GM20431 (cell line): ENCODE data around the gene PRADC1.

Experiments
- in situ Hi-C: fragments of 300-500 bp; cut with MseI, MboI; formaldehyde crosslinking; loops from one replicate; pipeline ENCODE4 v1.15.0; 2020; ENCODE audit warnings: low sequenced_read_pairs; ENCODE audit not compliant: unreplicated experiment

The PRADC1 gene

DNA sequence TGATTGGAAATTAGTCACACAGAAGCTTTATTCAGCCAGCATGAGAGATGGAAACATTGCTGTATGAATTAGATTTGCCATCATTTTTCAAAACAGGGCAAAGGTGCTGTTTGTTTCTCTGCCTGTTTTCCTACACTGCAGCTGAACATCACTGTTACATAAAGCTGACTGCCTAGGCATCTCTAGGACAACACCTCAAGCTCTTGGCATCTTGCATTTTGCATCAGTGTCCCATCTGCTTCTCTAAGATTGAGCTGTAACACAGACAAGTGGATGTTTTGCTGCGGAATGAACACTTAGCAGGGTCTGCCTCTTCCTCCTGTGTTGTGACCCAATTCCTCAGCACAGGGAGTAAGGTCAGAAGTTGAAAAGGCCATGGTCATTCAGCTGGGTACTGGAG lies 5.9 kb upstream of the PRADC1 start:
- in situ Hi-C loops, result no loop called here

DNA sequence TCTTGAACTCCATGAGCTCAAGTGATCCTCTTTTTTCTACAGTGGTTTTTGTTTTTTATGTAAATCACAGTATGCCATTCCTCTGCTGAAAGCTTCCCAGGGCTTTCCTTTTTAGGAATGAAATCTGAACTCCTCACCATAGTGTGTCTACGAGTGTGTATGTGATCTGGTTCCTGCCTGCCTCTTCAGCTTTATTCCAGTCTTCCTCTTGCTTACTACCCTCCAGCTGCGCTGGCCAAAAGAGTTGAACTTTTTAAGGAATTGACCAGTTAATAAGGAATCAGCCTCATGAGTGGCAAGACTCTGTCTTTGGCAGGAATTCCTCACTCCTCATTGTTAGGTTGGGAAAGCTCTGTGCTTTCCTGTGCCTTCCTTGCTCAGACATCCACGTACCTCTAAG lies 5.1 kb upstream of the PRADC1 start:
- in situ Hi-C loops, result no loop called here

DNA sequence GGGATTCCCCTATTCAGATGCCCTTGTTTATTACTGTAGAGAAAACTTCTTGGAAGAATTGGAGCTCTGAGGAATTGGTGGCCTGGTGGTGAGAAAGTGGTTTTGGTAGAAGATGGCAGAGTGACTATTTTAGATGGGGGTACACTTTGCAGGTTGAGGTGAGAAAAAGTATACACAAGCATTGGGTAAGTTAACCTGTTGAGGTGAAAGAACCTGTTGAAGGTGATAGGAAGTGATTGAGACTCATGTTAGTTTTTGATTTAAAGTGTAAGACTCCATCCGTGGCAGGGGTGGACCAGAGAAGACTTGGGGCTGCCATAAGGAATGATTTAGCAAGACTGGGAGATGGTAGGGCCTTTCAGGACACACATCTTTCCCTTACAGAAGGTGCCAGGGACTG lies 4.1 kb upstream of the PRADC1 start:
- in situ Hi-C loops, result no loop called here

DNA sequence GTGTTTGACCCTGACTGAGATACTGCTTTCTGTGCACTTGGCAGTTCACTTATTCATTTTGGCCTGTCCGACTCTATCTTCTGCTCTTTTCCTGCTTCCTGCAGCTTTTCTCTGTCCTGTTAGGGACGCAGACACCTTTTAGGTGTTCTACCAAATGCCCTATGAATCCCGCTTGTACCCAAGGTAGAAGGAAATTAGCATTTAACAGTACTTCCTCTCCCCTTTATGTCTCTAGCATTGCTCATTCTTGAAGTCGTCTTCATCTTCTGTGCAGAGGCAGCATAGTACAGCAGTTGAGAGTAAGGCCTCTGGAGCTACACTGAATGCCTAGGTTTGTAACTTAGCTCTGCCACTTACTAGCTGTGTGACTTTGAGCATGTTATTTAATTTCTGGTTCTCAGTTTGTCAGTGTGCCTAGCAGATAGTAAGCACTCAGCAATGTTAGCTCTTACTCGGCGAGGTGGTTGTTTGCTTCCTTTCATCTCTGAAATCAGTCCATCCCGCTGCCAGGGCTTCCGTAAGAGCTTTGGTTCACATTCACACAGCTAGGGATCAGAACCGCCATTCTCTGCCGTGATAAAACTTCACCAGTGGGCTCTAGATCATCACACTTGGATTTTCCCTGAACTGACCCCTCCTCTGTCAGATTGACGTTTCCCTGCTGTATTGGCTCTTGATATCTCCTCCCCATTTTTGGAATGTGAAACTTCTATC lies 2.4 kb upstream of the PRADC1 start:
- in situ Hi-C loops, result no loop called here

DNA sequence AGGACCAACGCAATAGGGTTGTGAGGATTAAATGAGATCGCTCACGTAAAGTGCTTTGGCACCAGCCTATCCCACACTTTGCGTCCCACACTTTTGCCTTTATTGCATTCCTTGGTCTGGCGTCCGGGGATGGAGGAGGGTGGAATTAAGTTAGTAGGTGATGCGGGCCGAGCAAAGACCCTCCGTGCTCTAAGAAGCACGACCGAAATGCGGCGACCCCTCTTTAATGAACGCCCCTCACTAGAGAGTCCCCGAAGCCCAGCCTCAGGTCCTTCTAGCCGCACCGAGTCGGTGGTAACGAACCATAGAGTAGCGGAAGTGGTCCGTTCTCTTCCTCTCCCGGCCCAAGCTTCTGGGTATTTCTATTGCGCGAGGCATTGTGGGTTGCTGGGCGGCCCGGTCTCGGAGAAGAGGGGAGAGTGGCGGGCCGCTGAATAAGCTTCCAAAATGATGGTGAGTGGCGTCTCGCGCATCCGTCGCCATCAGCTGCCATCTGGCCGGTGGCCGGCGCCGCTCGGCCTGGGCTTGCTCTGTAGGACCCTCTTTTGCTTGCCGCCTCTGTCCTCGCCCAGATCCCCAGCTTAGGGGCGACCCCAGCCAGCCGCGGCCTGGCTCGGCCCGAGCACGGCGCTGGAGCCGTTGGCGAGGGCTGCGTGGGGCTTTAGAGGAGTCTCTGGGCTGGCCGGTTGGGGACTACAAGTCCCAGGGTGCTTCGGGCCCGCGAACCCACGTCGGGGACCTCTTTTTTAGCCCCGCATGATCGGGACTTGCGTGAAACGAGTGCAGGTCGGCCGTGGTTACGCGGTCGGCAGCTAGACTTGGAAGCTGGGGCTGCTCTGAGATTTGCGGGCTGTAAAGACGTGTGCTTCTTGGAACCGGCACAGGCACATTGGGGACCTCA lies 1.1 kb upstream of the PRADC1 start, which contains the start of gene CCT7:
TSS of gene CCT7 (plus strand) at position 377 of the 901 bp plus-strand sequence. CDS start at position 448, 71 bp downstream.
- in situ Hi-C loops, result no loop called here

DNA sequence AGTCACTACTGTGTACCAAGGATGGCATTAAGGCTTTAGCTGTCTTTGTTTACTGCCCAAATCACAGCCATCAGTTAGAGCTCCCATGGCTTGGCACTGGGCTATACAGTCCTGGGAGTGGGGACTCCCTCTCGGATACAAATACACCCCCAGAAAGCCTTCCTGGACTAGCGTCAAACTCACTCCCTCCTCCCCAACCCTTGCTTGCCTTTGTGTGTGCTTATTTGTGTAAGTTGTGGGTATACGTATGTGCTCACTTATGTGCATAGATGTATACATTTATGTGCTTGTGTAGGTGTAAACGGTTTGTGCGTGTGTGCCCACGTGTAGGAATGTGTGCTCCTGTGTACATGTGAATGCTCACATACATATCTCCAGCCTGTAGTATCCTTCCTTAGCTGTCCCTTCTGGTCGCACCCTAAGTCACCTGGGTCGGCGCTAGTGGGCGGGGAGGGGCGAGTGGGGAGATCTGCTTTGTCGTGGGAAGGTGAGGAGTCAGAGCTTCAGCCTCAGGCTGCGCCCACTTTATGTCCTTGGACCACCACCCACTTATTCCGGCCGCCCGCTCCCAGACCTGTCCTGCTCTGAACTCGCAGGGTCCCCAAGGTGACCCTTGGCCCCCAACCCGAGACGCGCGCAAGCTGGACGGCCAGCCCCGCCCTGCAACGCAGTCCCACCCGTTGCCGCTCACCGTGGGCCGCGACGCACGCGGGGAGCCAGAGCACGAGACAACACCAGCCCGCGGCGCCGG lies 461 bp downstream of the PRADC1 start:
- in situ Hi-C loops, result no loop called here

DNA sequence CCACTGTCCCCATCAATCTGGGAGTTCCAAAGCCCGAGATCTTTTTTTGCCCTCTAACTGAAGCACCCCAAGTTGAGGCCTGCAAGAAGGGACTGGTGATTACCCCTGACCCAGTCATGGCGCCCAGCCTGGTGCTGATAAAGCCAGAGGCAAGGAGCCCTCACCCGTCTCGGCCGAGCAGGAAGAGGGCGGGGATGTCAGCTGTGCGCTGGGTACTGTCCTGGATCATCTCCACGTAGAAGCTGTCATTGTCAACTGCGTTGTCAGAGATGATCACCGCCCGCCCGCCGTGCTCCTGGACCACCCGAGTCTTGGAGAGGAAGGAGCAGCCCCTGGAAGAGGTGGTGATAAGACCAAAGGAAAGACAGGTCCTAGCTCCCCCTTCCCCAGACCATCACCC lies 4.4 kb downstream of the PRADC1 start:
- in situ Hi-C loops, result no loop called here

DNA sequence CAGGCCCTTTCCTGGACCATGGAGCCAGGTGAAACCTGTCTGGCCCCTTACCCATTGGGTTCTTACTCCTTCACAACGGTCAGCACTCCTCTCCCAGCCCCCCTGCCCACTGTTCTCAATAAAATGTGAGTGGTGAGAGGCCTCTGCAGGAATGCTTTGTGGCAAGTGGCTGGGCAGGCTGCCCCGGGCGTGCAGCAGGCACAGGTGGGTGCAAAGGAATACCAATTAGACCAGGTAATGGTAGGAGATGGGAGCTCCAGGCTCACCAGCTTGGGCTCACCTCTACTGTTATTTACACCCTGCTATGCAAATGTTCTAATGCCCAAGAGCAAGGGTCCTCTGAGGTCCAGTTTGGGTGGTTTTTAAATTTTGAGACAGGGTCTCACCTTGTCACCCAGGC lies 6.0 kb downstream of the PRADC1 start:
- in situ Hi-C loops, result no loop called here

DNA sequence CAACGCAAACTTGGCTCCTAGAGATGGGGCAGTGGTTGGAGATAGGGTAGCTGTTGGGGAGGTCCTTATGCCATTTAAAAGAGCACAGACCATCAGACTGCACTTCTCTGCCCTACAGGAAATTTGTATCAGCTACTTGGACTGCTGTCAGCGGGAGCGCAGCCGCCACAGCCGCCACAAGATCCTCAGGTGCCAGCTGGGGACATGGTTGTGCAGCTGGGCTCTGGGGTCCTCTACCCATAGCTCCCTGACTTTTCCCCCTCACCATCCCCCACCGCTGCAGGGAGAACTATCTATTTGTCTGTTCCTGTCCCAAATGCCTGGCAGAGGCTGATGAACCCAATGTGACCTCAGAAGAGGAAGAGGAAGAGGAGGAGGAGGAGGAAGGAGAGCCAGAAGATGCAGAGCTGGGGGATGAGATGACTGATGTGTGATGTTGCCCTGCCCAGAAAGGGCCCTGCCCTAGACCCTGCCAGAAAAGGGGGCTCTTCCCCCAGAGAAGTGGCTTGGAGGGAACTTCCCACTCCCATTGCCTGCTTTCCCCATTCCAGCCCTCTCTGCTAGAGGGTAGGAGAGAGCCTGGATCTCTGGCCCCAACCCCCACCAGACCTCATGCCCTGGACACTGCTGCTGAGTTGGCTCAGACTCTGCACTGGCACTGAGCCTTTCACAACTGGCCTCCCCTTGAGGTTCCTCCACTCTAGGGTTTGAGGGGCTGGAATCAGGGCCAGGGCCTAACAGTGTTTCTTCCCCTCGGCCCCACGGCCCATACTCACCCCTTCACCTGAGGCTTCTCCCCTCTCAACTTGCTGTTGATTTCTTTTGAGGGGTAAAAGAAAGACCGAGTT lies 7.3 kb downstream of the PRADC1 start:
- in situ Hi-C loops, result no loop called here

DNA sequence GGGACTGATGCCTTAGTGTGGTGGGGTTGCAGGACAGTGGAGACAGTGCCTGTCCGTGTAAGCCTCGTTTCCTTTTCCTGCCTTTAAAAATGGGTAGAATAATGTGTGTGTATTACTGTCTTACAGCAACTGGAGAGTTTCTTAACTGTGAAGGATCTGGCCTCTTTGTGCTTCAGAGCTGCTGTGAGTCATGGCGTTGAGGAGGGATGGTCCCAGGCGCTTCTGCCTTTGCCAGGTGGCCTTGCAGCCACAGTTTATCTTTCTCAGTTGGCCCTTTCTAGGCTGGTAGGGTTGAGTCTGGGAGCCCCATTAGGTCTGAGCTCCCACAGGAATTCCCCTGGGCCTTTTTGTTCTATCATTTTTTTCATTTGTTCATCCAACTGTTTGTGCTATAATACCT lies 9.2 kb downstream of the PRADC1 start:
- in situ Hi-C loops, result no loop called here

DNA sequence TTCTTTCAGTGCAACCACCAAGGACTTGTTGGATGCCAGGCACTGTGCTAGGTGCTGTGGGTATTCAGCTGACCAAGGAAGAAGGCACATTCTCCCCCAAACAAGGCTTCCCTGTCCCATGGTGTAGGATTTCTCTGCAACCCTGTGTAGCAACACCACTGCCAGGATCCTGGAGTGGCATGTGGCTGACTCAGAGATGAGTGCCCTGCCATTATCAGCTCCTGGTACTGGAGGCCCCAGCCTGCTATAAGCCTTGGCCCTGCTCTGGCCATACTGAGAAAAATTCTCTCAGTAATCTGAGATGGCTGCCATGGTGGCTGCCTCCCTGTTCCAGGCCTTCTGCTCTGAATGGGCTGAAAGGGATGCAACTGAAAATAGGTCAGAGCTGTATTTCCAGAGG lies 14.7 kb downstream of the PRADC1 start:
- in situ Hi-C loops, result no loop called here

DNA sequence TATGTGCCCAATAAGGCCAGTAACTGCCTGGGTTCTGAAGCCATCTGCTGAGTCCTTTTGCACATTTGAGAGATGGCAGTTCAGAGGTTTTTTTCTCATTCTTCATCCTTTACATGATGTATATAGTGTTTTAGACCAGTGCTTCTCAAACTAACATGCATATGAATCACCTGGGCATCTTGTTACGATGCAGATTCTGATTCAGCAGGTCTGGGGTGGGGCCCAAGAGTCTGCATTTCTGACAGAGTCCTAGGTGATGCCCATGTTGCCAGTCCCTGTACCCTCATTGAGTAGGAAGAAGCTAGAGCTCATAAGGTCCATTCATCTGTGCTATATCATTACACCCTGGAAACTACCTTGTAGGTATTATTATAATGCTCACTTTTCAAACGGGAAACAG lies 15.2 kb downstream of the PRADC1 start:
- in situ Hi-C loops, result no loop called here

DNA sequence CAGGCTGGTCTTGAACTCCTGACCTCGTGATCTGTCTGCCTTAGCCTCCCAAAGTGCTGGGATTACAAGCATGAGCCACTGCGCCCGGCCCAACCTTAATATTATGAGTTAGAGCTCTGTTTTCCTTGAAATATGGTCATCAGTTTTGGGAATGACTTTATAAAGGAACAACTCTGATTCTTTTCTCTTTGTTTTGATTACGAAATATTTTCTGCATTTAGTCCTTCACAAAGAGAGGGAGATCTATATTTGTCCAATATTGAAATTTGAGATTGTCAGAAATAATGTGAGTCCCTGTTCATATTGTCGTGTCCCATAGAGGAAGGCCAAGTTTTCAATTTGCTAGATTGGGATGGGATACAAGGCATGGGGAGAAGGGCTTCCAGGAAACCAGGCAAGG lies 15.9 kb downstream of the PRADC1 start:
- in situ Hi-C loops, result no loop called here

DNA sequence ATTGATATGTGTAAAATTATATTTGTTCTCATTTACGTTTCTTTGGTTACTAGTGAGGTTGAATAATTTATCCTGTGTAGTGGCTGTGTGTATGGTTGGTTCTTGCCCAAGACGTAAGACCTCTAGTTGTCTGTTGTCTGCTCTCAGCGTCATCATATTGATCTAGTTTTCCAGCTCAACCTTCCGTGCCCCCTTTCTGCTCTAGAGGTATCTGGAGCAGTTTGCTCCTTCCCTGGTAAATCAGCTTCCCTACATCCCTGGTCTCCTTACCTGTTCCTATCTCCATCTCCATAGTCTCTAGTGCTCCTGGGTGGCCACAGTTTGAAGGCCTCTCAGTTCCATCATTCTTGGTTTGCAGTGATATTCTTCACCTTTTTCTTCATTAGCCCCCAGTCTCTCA lies 17.8 kb downstream of the PRADC1 start:
- in situ Hi-C loops, result no loop called here

DNA sequence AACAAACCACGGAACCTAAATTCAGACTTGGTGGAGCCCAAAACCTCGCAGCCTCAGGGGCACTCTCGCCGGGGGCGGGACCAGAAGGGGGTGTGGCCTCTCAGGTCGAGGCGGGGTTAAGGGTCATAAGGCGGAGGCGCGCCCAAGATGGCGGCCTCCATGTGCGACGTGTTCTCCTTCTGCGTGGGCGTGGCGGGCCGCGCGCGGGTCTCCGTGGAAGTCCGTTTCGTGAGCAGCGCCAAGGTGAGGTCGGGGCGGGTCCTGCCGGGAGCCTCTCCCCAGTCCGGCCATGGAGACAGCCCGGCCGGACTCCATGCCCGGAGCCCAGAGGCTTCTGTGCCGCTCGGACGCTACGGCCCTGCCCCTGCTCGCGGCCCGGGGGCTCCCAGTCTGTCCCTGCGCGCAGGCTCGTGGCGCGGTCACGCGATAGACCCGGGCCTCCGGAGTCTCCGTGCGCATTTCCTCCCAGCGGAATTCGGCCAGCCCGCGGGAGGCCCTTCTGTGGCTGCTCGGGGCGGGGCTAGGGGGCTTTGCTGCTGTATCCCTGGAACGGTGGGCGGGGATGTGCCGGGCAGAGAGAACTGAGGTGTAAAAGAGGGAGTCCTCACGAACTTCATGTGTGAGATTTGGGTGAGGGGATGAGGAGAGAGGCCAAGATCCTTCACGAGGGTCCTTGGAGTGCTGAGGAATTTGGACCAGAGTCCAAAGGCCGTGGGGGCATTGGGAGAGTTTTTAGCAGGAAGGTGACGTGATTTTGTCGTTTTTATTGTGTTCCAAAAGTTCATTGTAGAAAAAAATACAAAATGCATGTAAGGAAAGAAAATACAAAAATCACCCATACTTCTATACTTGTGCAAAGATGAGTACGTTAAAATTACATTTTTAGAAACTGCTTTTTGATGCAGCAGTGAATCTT lies 18.7 kb downstream of the PRADC1 start, which contains the start of gene SMYD5:
TSS of gene SMYD5 (plus strand) at position 126 of the 916 bp plus-strand sequence. CDS start at position 148, 22 bp downstream.
- in situ Hi-C loops, result no loop called here

DNA sequence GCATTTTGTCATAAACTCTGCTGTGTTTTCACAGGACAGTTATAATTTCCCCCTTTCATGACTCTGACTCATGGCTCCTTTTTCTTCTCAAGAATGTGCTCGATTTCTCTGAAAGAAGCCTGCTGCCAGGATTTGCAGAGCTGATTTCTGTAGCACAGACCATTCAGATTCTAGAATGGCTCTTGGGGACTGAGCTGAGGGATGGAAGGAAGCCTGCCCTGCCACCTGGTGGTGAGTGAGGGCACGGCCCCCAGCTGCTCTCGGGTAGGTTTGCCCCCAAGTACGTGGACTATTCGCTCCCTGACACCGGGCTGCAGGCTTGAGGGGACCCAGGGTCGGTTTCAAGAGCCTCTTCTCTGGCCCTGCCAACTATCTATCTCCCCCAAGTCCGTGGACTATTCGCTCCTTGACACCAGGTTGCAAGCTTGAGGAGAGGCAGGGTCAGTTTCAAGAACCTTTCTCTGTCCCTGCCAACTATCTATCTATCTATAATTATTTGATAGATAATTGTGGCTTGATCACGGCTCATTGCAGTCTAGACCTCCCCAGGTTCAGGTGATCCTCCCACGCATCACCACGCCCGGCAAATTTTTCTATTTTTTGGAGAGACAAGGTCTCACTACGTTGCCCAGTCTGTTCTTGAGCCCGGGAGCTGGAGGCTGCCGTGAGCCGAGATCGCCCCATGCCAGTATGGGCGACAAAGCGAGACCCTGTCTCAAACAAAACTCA lies 20.4 kb downstream of the PRADC1 start:
- in situ Hi-C loops, result no loop called here

DNA sequence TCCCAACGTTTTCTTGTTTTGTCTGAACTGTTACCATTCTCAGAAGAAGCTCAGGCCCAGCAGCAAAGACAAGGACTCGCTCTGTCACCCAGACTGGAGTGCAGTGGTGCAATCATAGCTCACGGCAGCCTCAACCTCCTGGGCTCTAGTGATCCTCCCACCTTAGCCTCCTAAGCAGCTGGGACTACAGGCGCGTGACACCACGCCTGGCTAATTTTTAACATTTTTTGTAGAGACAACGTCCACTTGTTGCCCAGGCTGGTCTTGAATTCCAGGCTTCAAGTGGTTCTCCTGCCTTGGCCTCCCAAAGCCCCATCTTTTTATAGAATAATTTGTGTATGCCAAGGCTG lies 21.0 kb downstream of the PRADC1 start:
- in situ Hi-C loops, result no loop called here

DNA sequence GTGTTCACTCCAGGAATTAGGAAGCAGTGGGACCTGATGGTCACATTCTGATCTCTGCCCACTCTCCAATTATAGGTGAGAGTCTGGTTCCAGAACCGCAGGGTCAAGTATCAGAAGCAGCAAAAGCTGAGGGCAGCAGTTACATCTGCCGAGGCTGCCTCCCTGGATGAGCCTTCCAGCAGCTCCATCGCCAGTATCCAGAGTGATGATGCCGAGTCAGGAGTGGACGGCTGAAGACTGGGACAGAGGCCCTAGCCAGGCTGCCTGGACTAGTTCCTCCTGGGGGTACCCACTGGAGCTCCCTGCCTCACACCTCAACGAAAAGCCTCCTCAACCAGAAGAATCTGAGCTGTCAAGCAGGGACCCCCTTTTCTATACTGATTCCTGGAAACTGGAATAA lies 22.3 kb downstream of the PRADC1 start:
- in situ Hi-C loops, result no loop called here
